ENCODE measurements around the gene STK39. TPM values are rescaled to one million over a fixed set of nuclear protein-coding genes. Genes with fewer than 3 reads are reported as not detected.

The STK39 gene
- total RNA-seq, 4 donors from 2014 or later: 18.4 to 65.0 (median 27.1) TPM

GRCh38 chr2:168201584-168202116, 45.7 kb downstream of the STK39 start:
- DNase-seq (ENCODE audit: low spot score) (no peak), ATAC-seq (ENCODE audit: low FRiP score) (no peak)
- no peak for TF ChIP-seq CTCF (IDR thresholded peaks at IDR 0.05)

- DNase-seq (ENCODE audit: low spot score): no peak
- TF ChIP-seq CTCF (IDR thresholded peaks at IDR 0.05): no peak
- ATAC-seq (ENCODE audit: low FRiP score): no peak
These were observed 46.3 kb downstream of the STK39 start for GRCh38 chr2:168200930-168201583.

GRCh38 chr2:168198476-168199207, 48.8 kb downstream of the STK39 start:
- ATAC-seq (ENCODE audit: low FRiP score): no peak

GRCh38 chr2:168196764-168197180, 50.6 kb downstream of the STK39 start:
- no peak for ATAC-seq (ENCODE audit: low FRiP score)
- no peak for TF ChIP-seq CTCF (IDR thresholded peaks at IDR 0.05)
- DNase-seq (ENCODE audit: low spot score): no peak

More at GRCh38 chr2:168198476-168199207, 48.8 kb downstream of the STK39 start:
- DNase-seq (ENCODE audit: low spot score): no peak
- TF ChIP-seq CTCF (IDR thresholded peaks at IDR 0.05): no peak

- no peak for DNase-seq (ENCODE audit: low spot score)
- no peak for ATAC-seq (ENCODE audit: low FRiP score)
- TF ChIP-seq CTCF (IDR thresholded peaks at IDR 0.05): no peak
These were observed 52.4 kb downstream of the STK39 start for GRCh38 chr2:168194784-168195522.

- ATAC-seq (ENCODE audit: low FRiP score) (no peak), DNase-seq (ENCODE audit: low spot score) (no peak)
- no peak for TF ChIP-seq CTCF (IDR thresholded peaks at IDR 0.05)
These were observed 54.4 kb downstream of the STK39 start for GRCh38 chr2:168192839-168193616.
